Stimulated activated naive B cell treated with anti-CD40 and anti-IgM and Interleukin-4, amounts not matched to agents 10 μg/mL and 1 μg/mL and 100 μg/mL, for 72 hours (primary cell): ENCODE measurements around the gene IER3.
A peak's percentile ranks its signal among the peaks of the same experiment; 100 is the strongest.
"Not testable (repeated sequence)": the region's sequence is repeated elsewhere in the genome, so short reads cannot be mapped to it uniquely, and the experiment has no call there.

Experiments
- ATAC-seq, 2 donors: fragments of 150-1000 bp; cut with Tn5 transposase; replicated peaks; 2 replicates each; pipeline ENCODE4 v1.10.0; 2021; ENCODE audit warnings: moderate library complexity in 1 of 2
- DNase-seq: peaks from one replicate; pipeline ENCODE4 v3.0.0; 2021
- H3K27ac Mint-ChIP-seq: one replicate; pipeline ENCODE4 v1.8.0; 2022; ENCODE audit warnings: mild to moderate bottlenecking, mixed read lengths
- H3K27me3 Mint-ChIP-seq, 2 donors: one replicate each; pipeline ENCODE4 v1.8.0; 2022; ENCODE audit warnings: mixed read lengths in 2 of 2
- H3K36me3 Mint-ChIP-seq, 2 donors: one replicate each; pipeline ENCODE4 v1.8.0; 2022; ENCODE audit warnings: mixed read lengths in 2 of 2, mild to moderate bottlenecking in 1 of 2
- H3K4me1 Mint-ChIP-seq, 2 donors: one replicate each; pipeline ENCODE4 v1.8.0; 2022; ENCODE audit warnings: mixed read lengths in 2 of 2, mild to moderate bottlenecking in 1 of 2
- H3K4me3 Mint-ChIP-seq, 2 donors: one replicate each; pipeline ENCODE4 v1.8.0; 2022; ENCODE audit warnings: mild to moderate bottlenecking in 2 of 2, mixed read lengths in 2 of 2, moderate library complexity in 1 of 2
- H3K9me3 Mint-ChIP-seq, 2 donors: one replicate each; pipeline ENCODE4 v1.8.0; 2022; ENCODE audit warnings: mixed read lengths in 2 of 2, mild to moderate bottlenecking in 1 of 2

Gene IER3

DNA sequence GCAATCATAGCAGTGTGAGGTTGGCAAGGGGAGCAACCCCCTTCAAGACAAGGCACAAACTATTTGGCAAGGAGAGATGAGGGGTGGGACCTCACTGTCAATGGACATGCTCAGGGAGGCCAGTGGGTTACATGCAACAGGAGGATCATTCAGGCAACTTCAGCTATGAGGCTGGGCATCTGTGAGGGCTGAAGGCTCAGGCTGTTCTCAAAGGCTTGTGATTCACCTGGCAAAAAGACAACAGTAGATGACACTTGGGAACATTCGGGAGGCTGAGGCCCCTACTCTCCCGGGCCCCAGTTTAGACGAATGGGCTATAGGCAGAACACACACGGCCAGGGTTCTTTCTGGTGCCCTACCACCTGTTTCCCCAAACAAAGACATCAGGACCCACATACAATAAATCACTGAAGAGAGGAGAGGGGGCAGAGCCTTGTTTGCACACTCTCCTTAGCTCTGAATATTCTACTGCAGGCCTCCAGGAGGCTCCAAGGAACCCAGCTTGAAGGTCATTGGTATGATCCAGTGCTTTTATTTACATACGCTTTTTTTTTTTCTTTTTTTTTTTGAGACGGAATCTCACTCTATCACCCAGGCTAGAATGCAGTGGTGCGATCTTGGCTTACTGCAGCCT lies 16.3 kb downstream of the IER3 start:
- H3K4me1 Mint-ChIP-seq: peaks cover 34 to 51% of the 10 kb centered on the region in 2 donors
- DNase-seq: no peak
- no peaks in the 10 kb centered on the region for H3K9me3 Mint-ChIP-seq
- no peak overlapping the region for H3K4me3 Mint-ChIP-seq
- H3K27ac Mint-ChIP-seq: peak overlapping the region; percentile 76
- peaks cover 32 to 52% of the 10 kb centered on the region in 2 donors for H3K36me3 Mint-ChIP-seq
- no peaks in the 10 kb centered on the region for H3K27me3 Mint-ChIP-seq
- no peak for ATAC-seq

GRCh38 chr6:30726506-30727413 lies 17.6 kb downstream of the IER3 start:
- Mint-ChIP-seq H3K4me3 (no peak overlapping the region), H3K9me3 (no peaks in the 10 kb centered on the region), H3K27ac (no peak overlapping the region), H3K4me1 (peaks cover 37 to 60% of the 10 kb centered on the region in 2 donors), H3K36me3 (peaks cover 41 to 57% of the 10 kb centered on the region in 2 donors), H3K27me3 (no peaks in the 10 kb centered on the region)
- ATAC-seq: no peak
- no peak for DNase-seq

- Mint-ChIP-seq H3K36me3 (peaks cover 44 to 64% of the 10 kb centered on the region in 2 donors), H3K9me3 (no peaks in the 10 kb centered on the region), H3K27ac (peak overlapping the region; percentile 51), H3K4me3 (peak overlapping the region in 1 of 2 donors; percentile 29), H3K4me1 (peaks cover 38 to 58% of the 10 kb centered on the region in 2 donors), H3K27me3 (no peaks in the 10 kb centered on the region)
- no peak for DNase-seq
- ATAC-seq: no peak
Observed at GRCh38 chr6:30725713-30726505, 18.4 kb downstream of the IER3 start.

DNA sequence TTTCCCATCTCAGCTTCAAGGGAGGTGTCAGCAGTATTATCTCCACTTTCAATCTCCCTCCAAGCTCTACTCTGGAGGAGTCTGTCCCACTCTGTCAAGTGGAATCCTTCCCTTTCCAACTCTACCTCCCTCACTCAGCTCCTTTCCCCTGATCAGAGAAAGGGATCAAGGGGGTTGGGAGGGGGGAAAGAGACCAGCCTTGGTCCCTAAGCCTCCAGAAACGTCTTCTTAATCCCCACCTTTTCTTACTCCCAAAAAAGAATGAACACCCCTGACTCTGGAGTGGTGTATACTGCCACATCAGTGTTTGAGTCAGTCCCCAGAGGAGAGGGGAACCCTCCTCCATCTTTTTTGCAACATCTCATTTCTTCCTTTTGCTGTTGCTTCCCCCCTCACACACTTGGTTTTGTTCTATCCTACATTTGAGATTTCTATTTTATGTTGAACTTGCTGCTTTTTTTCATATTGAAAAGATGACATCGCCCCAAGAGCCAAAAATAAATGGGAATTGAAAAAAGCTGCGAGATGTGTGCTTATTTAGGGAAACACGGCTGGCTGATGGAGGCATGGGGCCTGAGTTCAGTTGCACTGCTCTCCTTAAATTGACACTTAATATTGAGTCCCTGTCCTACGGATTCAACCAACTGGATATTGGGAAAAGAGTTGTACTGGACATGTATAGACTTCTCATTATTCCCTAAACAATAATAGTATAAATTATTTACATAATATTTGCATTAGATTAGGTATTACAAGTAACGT lies 19.3 kb downstream of the IER3 start:
- Mint-ChIP-seq H3K27me3 (no peaks in the 10 kb centered on the region), H3K9me3 (no peaks in the 10 kb centered on the region), H3K4me3 (peak overlapping the region in 1 of 2 donors; percentile 33), H3K36me3 (peaks cover 44 to 64% of the 10 kb centered on the region in 2 donors), H3K27ac (peak overlapping the region; percentile 82), H3K4me1 (peaks cover 30 to 50% of the 10 kb centered on the region in 2 donors)
- ATAC-seq (no peak), DNase-seq (no peak)

DNA sequence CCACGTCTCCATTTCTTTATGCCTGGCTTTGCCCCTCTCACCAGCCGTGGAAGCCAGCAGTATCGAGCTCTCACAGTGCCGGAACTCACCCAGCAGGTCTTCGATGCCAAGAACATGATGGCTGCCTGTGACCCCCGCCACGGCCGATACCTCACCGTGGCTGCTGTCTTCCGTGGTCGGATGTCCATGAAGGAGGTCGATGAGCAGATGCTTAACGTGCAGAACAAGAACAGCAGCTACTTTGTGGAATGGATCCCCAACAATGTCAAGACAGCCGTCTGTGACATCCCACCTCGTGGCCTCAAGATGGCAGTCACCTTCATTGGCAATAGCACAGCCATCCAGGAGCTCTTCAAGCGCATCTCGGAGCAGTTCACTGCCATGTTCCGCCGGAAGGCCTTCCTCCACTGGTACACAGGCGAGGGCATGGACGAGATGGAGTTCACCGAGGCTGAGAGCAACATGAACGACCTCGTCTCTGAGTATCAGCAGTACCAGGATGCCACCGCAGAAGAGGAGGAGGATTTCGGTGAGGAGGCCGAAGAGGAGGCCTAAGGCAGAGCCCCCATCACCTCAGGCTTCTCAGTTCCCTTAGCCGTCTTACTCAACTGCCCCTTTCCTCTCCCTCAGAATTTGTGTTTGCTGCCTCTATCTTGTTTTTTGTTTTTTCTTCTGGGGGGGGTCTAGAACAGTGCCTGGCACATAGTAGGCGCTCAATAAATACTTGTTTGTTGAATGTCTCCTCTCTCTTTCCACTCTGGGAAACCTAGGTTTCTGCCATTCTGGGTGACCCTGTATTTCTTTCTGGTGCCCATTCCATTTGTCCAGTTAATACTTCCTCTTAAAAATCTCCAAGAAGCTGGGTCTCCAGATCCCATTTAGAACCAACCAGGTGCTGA lies 20.3 kb downstream of the IER3 start:
- Mint-ChIP-seq H3K27ac (peak overlapping the region; percentile 93), H3K36me3 (peaks cover 42 to 63% of the 10 kb centered on the region in 2 donors), H3K4me3 (peak overlapping the region; percentile 59 to 95), H3K4me1 (peaks cover 29 to 55% of the 10 kb centered on the region in 2 donors)
- ATAC-seq, H3K27me3 Mint-ChIP-seq, H3K9me3 Mint-ChIP-seq, DNase-seq: not testable (repeated sequence)

GRCh38 chr6:30723159-30723842 lies 21.0 kb downstream of the IER3 start:
- H3K4me1 Mint-ChIP-seq: peaks cover 29 to 55% of the 10 kb centered on the region in 2 donors
- peak overlapping the region; percentile 86 to 95 for H3K4me3 Mint-ChIP-seq
- not testable (repeated sequence) for H3K9me3 Mint-ChIP-seq, H3K27me3 Mint-ChIP-seq, ATAC-seq, DNase-seq
- H3K36me3 Mint-ChIP-seq: peaks cover 42 to 58% of the 10 kb centered on the region in 2 donors
- peak overlapping the region; percentile 93 for H3K27ac Mint-ChIP-seq

- no peaks in the 10 kb centered on the region for H3K27me3 Mint-ChIP-seq
- DNase-seq (peak; percentile 60), ATAC-seq (no peak)
- peak overlapping the region; percentile 93 for H3K27ac Mint-ChIP-seq
- no peaks in the 10 kb centered on the region for H3K9me3 Mint-ChIP-seq
- peaks cover 43 to 60% of the 10 kb centered on the region in 2 donors for H3K36me3 Mint-ChIP-seq
- H3K4me1 Mint-ChIP-seq: peaks cover 31 to 52% of the 10 kb centered on the region in 2 donors
- peak overlapping the region; percentile 86 to 95 for H3K4me3 Mint-ChIP-seq
Observed at GRCh38 chr6:30722280-30723112, 21.9 kb downstream of the IER3 start.

GRCh38 chr6:30722025-30722279 lies 22.4 kb downstream of the IER3 start:
- peaks cover 33 to 55% of the 10 kb centered on the region in 2 donors for H3K4me1 Mint-ChIP-seq
- peak overlapping the region; percentile 86 to 95 for H3K4me3 Mint-ChIP-seq
- H3K27ac Mint-ChIP-seq: peak overlapping the region; percentile 93
- peaks cover 44 to 63% of the 10 kb centered on the region in 2 donors for H3K36me3 Mint-ChIP-seq
- not testable (repeated sequence) for H3K9me3 Mint-ChIP-seq, H3K27me3 Mint-ChIP-seq, ATAC-seq, DNase-seq

DNA sequence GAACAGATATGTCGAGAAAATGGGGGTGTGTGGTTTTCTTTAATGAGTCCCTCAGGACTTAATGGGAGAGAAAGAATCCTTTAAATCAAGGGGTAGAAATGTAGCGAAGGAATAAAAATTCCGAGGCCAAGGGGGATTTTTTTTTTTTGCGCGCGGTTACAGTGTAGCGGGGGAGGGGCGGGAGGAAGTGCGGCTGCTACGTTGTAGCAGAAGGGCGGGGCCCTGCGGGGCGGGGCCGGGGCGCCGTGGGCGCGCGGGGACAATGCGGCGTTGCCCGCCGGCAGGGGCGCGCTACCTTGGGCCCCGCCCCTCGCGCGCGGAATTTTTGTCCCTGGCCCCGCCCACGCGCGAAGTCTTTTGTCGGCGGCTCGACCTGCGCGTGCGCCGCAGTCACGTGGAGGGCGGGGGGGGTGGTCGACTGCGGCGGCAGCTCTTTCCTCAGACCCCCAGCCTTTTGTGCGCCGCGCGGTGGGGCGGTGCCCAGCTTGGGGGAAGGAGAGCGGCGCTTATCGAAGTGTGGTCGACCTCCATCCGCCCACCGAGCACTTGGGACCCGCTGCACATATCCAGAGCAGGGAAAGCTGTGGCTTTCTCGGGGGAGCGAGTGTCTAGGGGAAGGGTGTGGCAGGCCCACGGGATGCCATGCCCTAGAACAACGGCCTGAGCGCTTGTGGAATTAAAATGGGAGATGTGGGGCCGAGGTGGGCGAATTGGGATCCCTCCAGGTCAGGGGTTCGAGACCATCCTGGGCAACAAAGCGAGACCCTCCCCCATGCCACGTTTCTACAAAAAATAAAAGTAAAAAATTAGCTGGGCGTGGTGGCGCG lies 22.9 kb downstream of the IER3 start:
- H3K4me1 Mint-ChIP-seq: peaks cover 36 to 60% of the 10 kb centered on the region in 2 donors
- H3K9me3 Mint-ChIP-seq: no peaks in the 10 kb centered on the region
- peak; percentile 28 to 50 for ATAC-seq
- H3K36me3 Mint-ChIP-seq: peaks cover 44 to 67% of the 10 kb centered on the region in 2 donors
- DNase-seq: peak; percentile 89
- peak overlapping the region; percentile 93 for H3K27ac Mint-ChIP-seq
- no peaks in the 10 kb centered on the region for H3K27me3 Mint-ChIP-seq
- H3K4me3 Mint-ChIP-seq: peak overlapping the region; percentile 86 to 95

DNA sequence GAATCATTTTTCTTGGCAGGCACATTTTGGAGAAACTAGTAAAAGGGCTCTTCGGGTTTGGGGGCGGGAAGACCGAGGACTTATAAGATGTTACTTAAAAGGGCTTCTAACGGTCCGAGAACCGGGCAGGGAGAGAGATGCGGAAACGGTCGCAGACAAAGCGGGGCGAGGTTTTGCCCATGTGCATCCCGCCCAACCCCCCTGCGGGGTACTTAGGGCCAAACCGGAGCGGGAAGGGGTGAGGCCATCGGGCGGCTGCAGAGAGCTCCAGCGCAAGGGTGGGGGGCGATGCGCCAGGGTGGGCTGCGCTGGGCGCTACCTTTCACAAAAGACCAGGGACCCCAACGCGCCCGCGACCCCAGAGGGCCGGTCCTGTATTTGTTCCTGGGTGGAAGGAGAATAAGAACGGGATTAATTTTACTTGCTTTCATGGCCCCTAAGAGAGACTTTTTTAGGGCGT lies 23.6 kb downstream of the IER3 start:
- Mint-ChIP-seq H3K4me1 (peaks cover 40 to 67% of the 10 kb centered on the region in 2 donors), H3K27me3 (no peaks in the 10 kb centered on the region), H3K9me3 (peaks cover 0 to 2% of the 10 kb centered on the region in 2 donors), H3K27ac (peak overlapping the region; percentile 93), H3K4me3 (peak overlapping the region; percentile 86 to 95), H3K36me3 (peaks cover 48 to 73% of the 10 kb centered on the region in 2 donors)
- DNase-seq (peak; percentile 61), ATAC-seq (peak; percentile 16 to 19)
